Measurements from ENCODE around the gene MEGF8. TPM values are rescaled to one million over a fixed set of nuclear protein-coding genes. Genes with fewer than 3 reads are reported as not detected.

Gene MEGF8
- total RNA-seq, 1 donor from 2014 or later = 8.4 TPM

- Mint-ChIP-seq H3K27ac (no peak overlapping the region), H3K27me3 (no peaks in the 10 kb centered on the region)
- intact Hi-C loops (cut with micrococcal nuclease) = loop anchor here (10.0 kb wide), 1 partner anchor 292 kb away; the partner anchor contains the start of gene POU2F2
These were observed 101.2 kb downstream of the MEGF8 start for GRCh38 chr19:42426643-42427042.

GRCh38 chr19:42427313-42427712 is 101.9 kb downstream of the MEGF8 start, which contains the start of gene LIPE:
TSS of gene LIPE (minus strand) at chr19:42427388. CDS start at chr19:42427149, 239 bp downstream.
- DNase-seq = no peak
- H3K4me1 Mint-ChIP-seq = peaks cover 11% of the 10 kb centered on the region
- intact Hi-C loops (cut with micrococcal nuclease) = loop anchor here (10.0 kb wide), 1 partner anchor 293 kb away; the partner anchor contains the start of gene POU2F2
- H3K27ac Mint-ChIP-seq = no peak within 1 kb of the TSS
- no peaks in the 10 kb centered on the region for H3K36me3 Mint-ChIP-seq (ENCODE audit: low read depth)
- H3K4me3 Mint-ChIP-seq = no peak within 1 kb of the TSS
- H3K9me3 Mint-ChIP-seq = no peaks in the 10 kb centered on the region
- H3K27me3 Mint-ChIP-seq = no peaks in the 10 kb centered on the region

More at GRCh38 chr19:42426643-42427042, 101.2 kb downstream of the MEGF8 start:
- Mint-ChIP-seq H3K9me3 (no peaks in the 10 kb centered on the region), H3K4me3 (no peak overlapping the region), H3K4me1 (peaks cover 16% of the 10 kb centered on the region), H3K36me3 (ENCODE audit: low read depth) (no peaks in the 10 kb centered on the region)
- no peak for DNase-seq

Other genes starting within 250 kb of the MEGF8 start
- 16.7 and 18.5 TPM in 2 replicates for gene ZNF574, start 249.5 kb upstream of the MEGF8 start, total RNA-seq
- 71.5 and 72.0 TPM in 2 replicates for gene POU2F2, start 193.2 kb upstream of the MEGF8 start, total RNA-seq
- 28.7 and 34.8 TPM in 2 replicates for gene DEDD2, start 108.0 kb upstream of the MEGF8 start, total RNA-seq
- 19.0 and 20.1 TPM in 2 replicates for gene ZNF526, start 105.3 kb upstream of the MEGF8 start, total RNA-seq
- 50.7 and 52.6 TPM in 2 replicates for gene GSK3A, start 83.0 kb upstream of the MEGF8 start, total RNA-seq
- gene ERF, start 70.5 kb upstream of the MEGF8 start, total RNA-seq = 71.6 and 82.3 TPM in 2 replicates
- gene CIC, start 56.4 kb upstream of the MEGF8 start, total RNA-seq = 61.2 and 65.6 TPM in 2 replicates
- gene PRR19, start 23.5 kb upstream of the MEGF8 start, total RNA-seq = 1.3 and 1.6 TPM in 2 replicates
- 49.1 and 50.4 TPM in 2 replicates for gene PAFAH1B3, start 23.0 kb upstream of the MEGF8 start, total RNA-seq
- gene TMEM145, start 12.3 kb upstream of the MEGF8 start, total RNA-seq = 0.78 and 0.82 TPM in 2 replicates
- not detected in 2 replicates for gene CNFN, start 64.7 kb downstream of the MEGF8 start, total RNA-seq
- 35.0 and 39.1 TPM in 2 replicates for gene LIPE, start 101.8 kb downstream of the MEGF8 start, total RNA-seq
- gene CXCL17, start 117.3 kb downstream of the MEGF8 start, total RNA-seq = not detected in 2 replicates
- 8.6 and 9.0 TPM in 2 replicates for gene CEACAM1, start 202.8 kb downstream of the MEGF8 start, total RNA-seq